Muscle of leg (tissue), 11 donors: Measurements from ENCODE around the gene SLIT1. TPM values are rescaled to one million over a fixed set of nuclear protein-coding genes. Genes with fewer than 3 reads are reported as not detected.

Source experiments
- DNase-seq: peaks from one replicate; pipeline ENCODE4 v3.0.0; 2013
- H3K27ac ChIP-seq: one replicate; pipeline ENCODE4 v1.5.1; 2013; ENCODE audit warnings: mild to moderate bottlenecking, low read length, control low read depth
- H3K27me3 ChIP-seq: one replicate; pipeline ENCODE4 v1.6.1; 2013; ENCODE audit warnings: low read length; ENCODE audit not compliant: control insufficient read depth, insufficient read depth
- H3K36me3 ChIP-seq: one replicate; pipeline ENCODE4 v1.6.1; 2013; ENCODE audit warnings: low read length; ENCODE audit not compliant: control insufficient read depth, insufficient read depth
- H3K4me1 ChIP-seq: one replicate; pipeline ENCODE4 v1.6.1; 2013; ENCODE audit warnings: low read length; ENCODE audit not compliant: control insufficient read depth, insufficient read depth
- H3K4me3 ChIP-seq: one replicate; pipeline ENCODE4 v1.5.1; 2013; ENCODE audit warnings: low read length, control low read depth
- H3K9me3 ChIP-seq: replicated peaks from 2 replicates; pipeline ENCODE4 v1.6.1; 2013; ENCODE audit warnings: low read depth, low read length; ENCODE audit not compliant: control insufficient read depth
- WGBS: methylation state at CpG from one replicate; pipeline ENCODE4 v1.1.5; 2013; ENCODE audit warnings: missing lambda C conversion rate; ENCODE audit not compliant: insufficient coverage; 5-methylcytosine and 5-hydroxymethylcytosine counted together
- polyA plus RNA-seq, 8 donors: library from polyadenylated mRNA; unstranded; fragments of 120-200 nt; gene quantifications; one replicate each; pipeline versions ENCODE4 v1.2.1 to v1.2.3, GENCODE V29; 2013; ENCODE audit warnings: inconsistent platforms in 1 of 8, low replicate concordance in 1 of 8; ENCODE audit not compliant: insufficient read length in 8 of 8, insufficient read depth in 1 of 8
- total RNA-seq: library from RNA; stranded (reverse); fragments of 120-200 nt; gene quantifications from one replicate; pipeline ENCODE4 v1.2.4, GENCODE V29; 2013

The SLIT1 gene
- total and polyA plus RNA-seq, 9 donors, result 0.35 to 1.4 (median 1.1) TPM

- Histone ChIP-seq H3K4me1 (no peaks in the 10 kb centered on the region), H3K36me3 (no peaks in the 10 kb centered on the region), H3K27ac (no peak overlapping the region), H3K4me3 (no peak overlapping the region), H3K27me3 (no peaks in the 10 kb centered on the region), H3K9me3 (no peaks in the 10 kb centered on the region)
- DNase-seq, result no peak
- WGBS, result 89% methylated on average over 6 of the region's 6 CpGs
Observed at GRCh38 chr10:97102441-97102840, 83.3 kb downstream of the SLIT1 start.

- no peaks in the 10 kb centered on the region for H3K27me3 ChIP-seq
- no peak for DNase-seq
- WGBS, result 76% methylated on average over 7 of the region's 9 CpGs
- no peaks in the 10 kb centered on the region for H3K36me3 ChIP-seq
- no peak overlapping the region for H3K4me3 ChIP-seq
- no peaks in the 10 kb centered on the region for H3K9me3 ChIP-seq
- no peak overlapping the region for H3K27ac ChIP-seq
- peaks cover 7% of the 10 kb centered on the region for H3K4me1 ChIP-seq
Observed at GRCh38 chr10:97101166-97101940, 84.4 kb downstream of the SLIT1 start.

GRCh38 chr10:97100657-97101056 lies 85.1 kb downstream of the SLIT1 start:
- Histone ChIP-seq H3K4me1 (peaks cover 14% of the 10 kb centered on the region), H3K27ac (no peak overlapping the region), H3K4me3 (no peak overlapping the region), H3K27me3 (no peaks in the 10 kb centered on the region), H3K36me3 (no peaks in the 10 kb centered on the region), H3K9me3 (no peaks in the 10 kb centered on the region)
- WGBS, result 83% methylated on average over 5 of the region's 9 CpGs
- DNase-seq, result no peak

- 89% methylated on average over 3 of the region's 5 CpGs for WGBS
- peaks cover 20% of the 10 kb centered on the region for H3K4me1 ChIP-seq
Observed at GRCh38 chr10:97099868-97100267, 85.9 kb downstream of the SLIT1 start.

GRCh38 chr10:97099089-97099488 lies 86.7 kb downstream of the SLIT1 start:
- peaks cover 20% of the 10 kb centered on the region for H3K4me1 ChIP-seq
- H3K27ac ChIP-seq, result no peak overlapping the region
- no peak for DNase-seq
- 58% methylated on average over 8 of the region's 8 CpGs for WGBS
- H3K27me3 ChIP-seq, result no peaks in the 10 kb centered on the region
- H3K9me3 ChIP-seq, result no peaks in the 10 kb centered on the region
- H3K36me3 ChIP-seq, result no peaks in the 10 kb centered on the region
- H3K4me3 ChIP-seq, result no peak overlapping the region

More at GRCh38 chr10:97099868-97100267, 85.9 kb downstream of the SLIT1 start:
- Histone ChIP-seq H3K27ac (no peak overlapping the region), H3K27me3 (no peaks in the 10 kb centered on the region), H3K4me3 (no peak overlapping the region), H3K9me3 (no peaks in the 10 kb centered on the region), H3K36me3 (no peaks in the 10 kb centered on the region)
- no peak for DNase-seq

GRCh38 chr10:97097084-97097433 lies 88.7 kb downstream of the SLIT1 start:
- H3K4me3 ChIP-seq, result no peak overlapping the region
- DNase-seq, result peak; percentile 28
- 69% methylated on average over 2 of the region's 6 CpGs for WGBS

GRCh38 chr10:97096261-97097083 lies 89.3 kb downstream of the SLIT1 start:
- Histone ChIP-seq H3K27ac (no peak overlapping the region), H3K4me1 (peaks cover 20% of the 10 kb centered on the region), H3K4me3 (no peak overlapping the region), H3K27me3 (no peaks in the 10 kb centered on the region), H3K9me3 (no peaks in the 10 kb centered on the region), H3K36me3 (no peaks in the 10 kb centered on the region)
- DNase-seq, result peak; percentile 51
- 11% methylated on average over 12 of the region's 23 CpGs for WGBS

More at GRCh38 chr10:97097084-97097433, 88.7 kb downstream of the SLIT1 start:
- no peak overlapping the region for H3K27ac ChIP-seq
- H3K9me3 ChIP-seq, result no peaks in the 10 kb centered on the region
- peaks cover 20% of the 10 kb centered on the region for H3K4me1 ChIP-seq
- no peaks in the 10 kb centered on the region for H3K27me3 ChIP-seq
- no peaks in the 10 kb centered on the region for H3K36me3 ChIP-seq

- Histone ChIP-seq H3K4me3 (no peak overlapping the region), H3K4me1 (peaks cover 20% of the 10 kb centered on the region), H3K36me3 (no peaks in the 10 kb centered on the region), H3K27ac (no peak overlapping the region), H3K9me3 (no peaks in the 10 kb centered on the region), H3K27me3 (no peaks in the 10 kb centered on the region)
- DNase-seq, result no peak
- whole genome bisulfite sequencing, result 17% methylated on average over 4 of the region's 11 CpGs
Observed at GRCh38 chr10:97095701-97096260, 90.0 kb downstream of the SLIT1 start.

GRCh38 chr10:97090644-97091043 lies 95.1 kb downstream of the SLIT1 start:
- H3K27me3 ChIP-seq, result peaks cover 11% of the 10 kb centered on the region
- peaks cover 6% of the 10 kb centered on the region for H3K4me1 ChIP-seq
- WGBS, result 92% methylated on average over 3 of the region's 9 CpGs

GRCh38 chr10:97090035-97090434 lies 95.7 kb downstream of the SLIT1 start:
- H3K36me3 ChIP-seq, result no peaks in the 10 kb centered on the region
- 60% methylated on average over 8 of the region's 10 CpGs for WGBS

More at GRCh38 chr10:97090644-97091043, 95.1 kb downstream of the SLIT1 start:
- H3K36me3 ChIP-seq, result no peaks in the 10 kb centered on the region
- no peaks in the 10 kb centered on the region for H3K9me3 ChIP-seq
- no peak overlapping the region for H3K27ac ChIP-seq
- DNase-seq, result no peak
- no peak overlapping the region for H3K4me3 ChIP-seq

More at GRCh38 chr10:97090035-97090434, 95.7 kb downstream of the SLIT1 start:
- Histone ChIP-seq H3K27me3 (peaks cover 11% of the 10 kb centered on the region), H3K4me1 (no peaks in the 10 kb centered on the region), H3K27ac (no peak overlapping the region), H3K4me3 (no peak overlapping the region), H3K9me3 (no peaks in the 10 kb centered on the region)
- no peak for DNase-seq
